HCT116 (cell line): ENCODE results near the gene DLX2. TPM values are rescaled to one million over a fixed set of nuclear protein-coding genes. Genes with fewer than 3 reads are reported as not detected.
A peak's percentile ranks its signal among the peaks of the same experiment; 100 is the strongest.

Experiments used
- ATAC-seq: fragments of 200-7000 bp; cut with Tn5 transposase; 2 replicates; pipeline ENCODE4 v1.9.1; 2020; ENCODE audit warnings: mild to moderate bottlenecking, moderate library complexity
- BruUV-seq: library from RNA; stranded (reverse); fragments of 400-500 nt; replicated peaks from 2 replicates; lab custom pipeline; 2021; lab: Mats Ljungman, UMichigan
- CTCF ChIA-PET: fragments of 300-600 bp; sonication (Branson Sonifier 250); formaldehyde crosslinking; loops from one replicate; lab custom pipeline; 2021; ENCODE audit warnings: antibody characterized with exemption; lab: Charles Lee
- POLR2A ChIA-PET: fragments of 300-600, 350-600 bp; sonication (Branson Sonifier 250); formaldehyde crosslinking; loops from one replicate; lab custom pipeline; 2021; ENCODE audit warnings: antibody characterized with exemption; lab: Charles Lee
- RAD21 ChIA-PET, 2 experiments: fragments of 300-600 bp; sonication (Branson Sonifier 250); formaldehyde crosslinking; loops; one replicate each; lab custom pipeline; 2023; ENCODE audit warnings: low total read pairs in 2 of 2; ENCODE audit not compliant: uncharacterized antibody in 2 of 2, unreplicated experiment in 2 of 2, low non-redundant PET in 1 of 2; lab: Charles Lee
- DNase-seq: peaks from one replicate; pipeline ENCODE4 v3.0.0-alpha.2; 2010; ENCODE audit warnings: low read depth, low spot score
- H2AFZ ChIP-seq: fragments of 200-600 bp; shearing (Covaris generic), sonication (generic); 2 replicates; pipeline ENCODE4 v1.6.1; 2017; ENCODE audit warnings: low read depth, mixed run types, mixed read lengths, antibody characterized with exemption, low read length; ENCODE audit not compliant: poor library complexity, severe bottlenecking
- H3K27ac ChIP-seq: 2 replicates; pipeline ENCODE4 v1.5.1; 2012; ENCODE audit warnings: low read depth, low read length
- H3K27me3 ChIP-seq: fragments of 200-600 bp; sonication (generic); 2 replicates; pipeline ENCODE4 v1.6.1; 2016; ENCODE audit warnings: mixed run types, low read length, mixed read lengths; ENCODE audit not compliant: insufficient read depth
- H3K36me3 ChIP-seq, 2 experiments: fragments of 200-500 bp in 1 of 2; fragments of 200-600 bp in 1 of 2; sonication (Bioruptor generic) in 1 of 2; sonication (generic) in 1 of 2; 2 replicates each; pipeline versions ENCODE4 v1.5.1 to v1.6.1; 2014 to 2016; ENCODE audit warnings: low read length in 2 of 2, inconsistent platforms in 1 of 2, mixed read lengths in 1 of 2, mixed run types in 1 of 2; ENCODE audit not compliant: insufficient read depth in 2 of 2, control insufficient read depth in 1 of 2
- H3K4me1 ChIP-seq, 2 experiments: fragments of 200-600 bp in 1 of 2; sonication (generic) in 1 of 2; 2 replicates each; pipeline versions ENCODE4 v1.5.1 to v1.6.1; 2012 to 2017; ENCODE audit warnings: low read length in 2 of 2, inconsistent platforms in 1 of 2, mild to moderate bottlenecking in 1 of 2, mixed read lengths in 1 of 2, mixed run types in 1 of 2, moderate library complexity in 1 of 2; ENCODE audit not compliant: insufficient read depth in 2 of 2, control insufficient read depth in 1 of 2
- H3K4me2 ChIP-seq: fragments of 200-600 bp; sonication (generic); 2 replicates; pipeline ENCODE4 v1.6.1; 2017; ENCODE audit warnings: mixed run types, low read length, mixed read lengths
- H3K4me3 ChIP-seq, 2 experiments: fragments of 200-600 bp in 1 of 2; sonication (generic) in 1 of 2; replicated peaks in 1 of 2; 2 replicates each; pipeline ENCODE4 v1.5.1; 2011 to 2016; ENCODE audit warnings: low read length in 2 of 2, control low read depth in 1 of 2, low read depth in 1 of 2, mild to moderate bottlenecking in 1 of 2, mixed read lengths in 1 of 2, mixed run types in 1 of 2
- H3K79me2 ChIP-seq: fragments of 200-600 bp; sonication (generic); 2 replicates; pipeline ENCODE4 v1.6.1; 2017; ENCODE audit warnings: mild to moderate bottlenecking, mixed run types, low read length, moderate library complexity, mixed read lengths; ENCODE audit not compliant: insufficient read depth
- H3K9ac ChIP-seq: fragments of 200-600 bp; sonication (generic); 2 replicates; pipeline ENCODE4 v1.6.1; 2016; ENCODE audit warnings: low read length, mixed read lengths
- H3K9me2 ChIP-seq: fragments of 200-600 bp; sonication (generic), shearing (Covaris generic); 2 replicates; pipeline ENCODE4 v1.6.1; 2017; ENCODE audit warnings: mixed run types, mild to moderate bottlenecking, moderate library complexity; ENCODE audit not compliant: insufficient read depth
- H3K9me3 ChIP-seq, 2 experiments: fragments of 200-500 bp in 1 of 2; fragments of 200-600 bp in 1 of 2; sonication (Bioruptor generic) in 1 of 2; sonication (generic) in 1 of 2; 2 replicates each; pipeline ENCODE4 v1.6.1; 2014 to 2017; ENCODE audit warnings: low read length in 2 of 2, mixed read lengths in 2 of 2, inconsistent platforms in 1 of 2, low read depth in 1 of 2, mild to moderate bottlenecking in 1 of 2, mixed run types in 1 of 2, moderate library complexity in 1 of 2; ENCODE audit not compliant: control insufficient read depth in 1 of 2, insufficient read depth in 1 of 2
- H4K20me1 ChIP-seq: fragments of 200-600 bp; sonication (generic), shearing (Covaris generic); 2 replicates; pipeline ENCODE4 v1.6.1; 2017; ENCODE audit warnings: mixed run types, mild to moderate bottlenecking, moderate library complexity; ENCODE audit not compliant: insufficient read depth
- ATF3 ChIP-seq: IDR thresholded peaks from 2 replicates; pipeline ENCODE4 v1.6.1; 2012
- CBX3 ChIP-seq: IDR thresholded peaks from 2 replicates; pipeline ENCODE4 v1.6.1; 2012; ENCODE audit warnings: low read depth
- EGR1 ChIP-seq: IDR thresholded peaks from 2 replicates; pipeline ENCODE4 v1.6.1; 2012; ENCODE audit warnings: low read depth
- ELF1 ChIP-seq: IDR thresholded peaks from 2 replicates; pipeline ENCODE4 v1.6.1; 2012; ENCODE audit warnings: low read depth, borderline replicate concordance
- EZH2 ChIP-seq: fragments of 200-600 bp; sonication (generic); IDR thresholded peaks from 2 replicates; pipeline ENCODE4 v1.6.1; 2017; ENCODE audit warnings: antibody characterized with exemption, mixed run types
- EZH2phosphoT487 ChIP-seq: fragments of 200-600 bp; IDR thresholded peaks from 2 replicates; pipeline ENCODE4 v1.6.1; 2018; ENCODE audit warnings: antibody characterized with exemption, borderline replicate concordance
- REST ChIP-seq: IDR thresholded peaks from 2 replicates; pipeline ENCODE4 v1.6.1; 2012; ENCODE audit warnings: low read depth
- SRF ChIP-seq: IDR thresholded peaks from 2 replicates; pipeline ENCODE4 v1.6.1; 2012; ENCODE audit warnings: low read depth
- TCF7L2 ChIP-seq: IDR thresholded peaks from 2 replicates; pipeline ENCODE4 v1.7.0; 2011; ENCODE audit warnings: borderline replicate concordance, inconsistent platforms; ENCODE audit not compliant: insufficient read depth, insufficient read length; ENCODE audit errors: extremely low read depth
- ZBTB33 ChIP-seq: IDR thresholded peaks from 2 replicates; pipeline ENCODE4 v1.6.1; 2011; ENCODE audit warnings: mild to moderate bottlenecking, low read length, moderate library complexity; ENCODE audit not compliant: insufficient replicate concordance; ENCODE audit errors: extremely low read depth
- ZFX ChIP-seq: fragments of 450-650 bp; IDR thresholded peaks from 2 replicates; pipeline ENCODE4 v1.6.1; 2017
- intact Hi-C: fragments of 100-400 bp; cut with micrococcal nuclease; formaldehyde crosslinking; loops from 2 replicates; pipeline ENCODE4 v1.10.0; 2022
- total RNA-seq: library from RNA; stranded (reverse); gene quantifications from one replicate; pipeline ENCODE4 v1.2.1, GENCODE V29; 2021; ENCODE audit not compliant: unreplicated experiment

Gene DLX2
- total RNA-seq, 1 experiment from 2014 or later = 3.7 TPM

- RAD21 ChIA-PET = no interaction called here
- POLR2A ChIA-PET = no interaction called here
- H3K36me3 ChIP-seq = no peaks in the 10 kb centered on the region
- H3K27ac ChIP-seq = no peak overlapping the region
- ATAC-seq (no peak), DNase-seq (no peak)
- no peaks in the 10 kb centered on the region for H3K9me3 ChIP-seq
- intact Hi-C loops = loop anchor here (5.0 kb wide), 1 partner anchor 362 kb away; no protein-coding TSS in a partner anchor
- no peaks in the 10 kb centered on the region for H3K79me2 ChIP-seq
- no peaks in the 10 kb centered on the region for H4K20me1 ChIP-seq
- CTCF ChIA-PET = interaction anchor here (2.0 kb wide), 1 partner anchor 13 kb away, joined by 6 read pairs; no protein-coding TSS in a partner anchor
- H3K27me3 ChIP-seq = no peaks in the 10 kb centered on the region
- no peak overlapping the region for H3K4me3 ChIP-seq
- H2AFZ ChIP-seq = no peak overlapping the region
- H3K4me2 ChIP-seq = peak overlapping the region; percentile 73
- no peaks in the 10 kb centered on the region for H3K9me2 ChIP-seq
- H3K9ac ChIP-seq = peak overlapping the region; percentile 53; the same call in 1 of the 2 replicates
- no TSS peak for BruUV-seq
- TF ChIP-seq ELF1 (no peak), EZH2phosphoT487 (no peak), REST (no peak), ZFX (no peak), CBX3 (no peak), ZBTB33 (no peak), EZH2 (no peak), EGR1 (no peak), SRF (no peak), TCF7L2 (no peak), ATF3 (no peak)
- peaks cover 51 to 78% of the 10 kb centered on the region in 2 experiments for H3K4me1 ChIP-seq
Observed at GRCh38 chr2:172100080-172100934, 2.4 kb downstream of the DLX2 start.
